Measurements from ENCODE around the gene CRTC2.
"Not testable (repeated sequence)": the region's sequence is repeated elsewhere in the genome, so short reads cannot be mapped to it uniquely, and the experiment has no call there.

The CRTC2 gene

DNA sequence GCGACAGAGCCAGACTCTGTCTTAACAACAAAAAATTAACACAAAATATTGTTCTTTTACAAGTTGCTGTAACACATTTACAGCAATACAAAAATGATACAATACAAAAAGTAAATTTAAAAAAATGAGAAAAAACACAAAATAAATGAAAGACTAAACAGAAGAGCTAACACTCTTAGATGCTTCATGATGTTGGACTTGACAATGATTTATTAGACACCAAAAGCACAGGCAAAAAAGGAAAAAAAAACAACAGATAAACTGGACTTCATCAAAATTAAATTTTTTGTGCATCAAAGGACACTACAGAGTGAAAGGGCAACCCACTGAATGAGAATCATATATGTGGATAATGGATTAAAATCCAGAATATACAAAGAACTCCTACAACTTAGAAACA, 52.0 kb downstream of the CRTC2 start:
- ChIA-PET POLR2A (no interaction called here), CTCF (no interaction called here)
- no peak overlapping the region for H3K4me3 ChIP-seq (ENCODE audit: low read depth, low read length)
- DNase-seq (ENCODE audit: low read depth, low spot score), result no peak
- TF ChIP-seq, protein P1, sequence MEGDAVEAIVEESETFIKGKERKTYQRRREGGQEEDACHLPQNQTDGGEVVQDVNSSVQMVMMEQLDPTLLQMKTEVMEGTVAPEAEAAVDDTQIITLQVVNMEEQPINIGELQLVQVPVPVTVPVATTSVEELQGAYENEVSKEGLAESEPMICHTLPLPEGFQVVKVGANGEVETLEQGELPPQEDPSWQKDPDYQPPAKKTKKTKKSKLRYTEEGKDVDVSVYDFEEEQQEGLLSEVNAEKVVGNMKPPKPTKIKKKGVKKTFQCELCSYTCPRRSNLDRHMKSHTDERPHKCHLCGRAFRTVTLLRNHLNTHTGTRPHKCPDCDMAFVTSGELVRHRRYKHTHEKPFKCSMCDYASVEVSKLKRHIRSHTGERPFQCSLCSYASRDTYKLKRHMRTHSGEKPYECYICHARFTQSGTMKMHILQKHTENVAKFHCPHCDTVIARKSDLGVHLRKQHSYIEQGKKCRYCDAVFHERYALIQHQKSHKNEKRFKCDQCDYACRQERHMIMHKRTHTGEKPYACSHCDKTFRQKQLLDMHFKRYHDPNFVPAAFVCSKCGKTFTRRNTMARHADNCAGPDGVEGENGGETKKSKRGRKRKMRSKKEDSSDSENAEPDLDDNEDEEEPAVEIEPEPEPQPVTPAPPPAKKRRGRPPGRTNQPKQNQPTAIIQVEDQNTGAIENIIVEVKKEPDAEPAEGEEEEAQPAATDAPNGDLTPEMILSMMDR (IDR thresholded peaks at IDR 0.05; ENCODE audit: insufficient read depth, low read length, missing control alignments), result no peak

DNA sequence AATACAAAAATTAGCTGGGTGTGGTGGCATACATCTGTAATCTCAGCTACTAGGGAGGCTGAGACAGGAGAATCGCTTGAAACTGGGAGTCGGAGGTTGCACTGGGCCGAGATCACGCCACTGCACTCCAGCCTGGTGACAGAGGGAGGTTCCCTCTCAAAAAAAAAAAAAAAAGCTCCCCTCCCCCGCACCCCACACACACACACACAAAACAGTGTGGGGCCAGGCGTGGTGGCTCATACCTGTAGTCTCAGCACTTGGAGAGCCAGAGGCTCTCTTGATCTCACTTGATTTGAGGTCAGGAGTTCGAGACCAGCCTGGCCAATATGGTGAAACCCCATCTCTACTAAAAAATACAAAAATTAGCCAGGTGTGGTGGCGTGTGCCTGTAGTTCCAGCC, 52.5 kb downstream of the CRTC2 start:
- POLR2A ChIA-PET; CTCF ChIA-PET; H3K4me3 ChIP-seq (ENCODE audit: low read depth, low read length); DNase-seq (ENCODE audit: low read depth, low spot score): not testable (repeated sequence)

DNA sequence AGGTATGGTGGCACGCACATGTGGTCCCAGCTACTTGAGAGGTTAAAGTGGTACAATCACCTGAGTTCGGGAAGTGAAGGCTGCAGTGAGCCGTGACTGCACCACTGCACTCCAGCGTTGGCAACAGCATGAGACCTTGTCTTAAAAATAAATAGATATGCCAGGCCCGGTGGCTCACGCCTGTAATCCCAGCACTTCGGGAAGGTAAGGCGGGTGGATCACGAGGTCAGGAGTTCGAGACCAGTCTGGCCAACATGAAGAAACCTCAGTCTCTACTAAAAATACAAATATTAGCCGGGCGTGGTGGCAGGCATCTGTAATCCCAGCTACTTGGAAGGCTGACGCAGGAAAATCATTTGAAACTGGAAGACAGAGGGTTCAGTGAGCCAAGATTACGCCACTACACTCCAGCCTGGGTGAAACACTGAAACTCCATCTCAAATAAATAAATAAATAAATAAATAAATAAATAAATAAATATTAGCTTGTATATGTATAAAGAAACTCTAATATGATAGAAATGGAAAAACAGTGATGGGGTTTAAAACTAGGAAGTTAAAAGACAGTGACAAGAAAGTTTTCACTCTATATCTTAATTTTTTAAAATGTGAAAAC, 54.5 kb downstream of the CRTC2 start:
- no peak overlapping the region for H3K4me3 ChIP-seq (ENCODE audit: low read depth, low read length)
- TF ChIP-seq, protein P1 (IDR thresholded peaks at IDR 0.05; ENCODE audit: insufficient read depth, low read length, missing control alignments), result no peak
- DNase-seq (ENCODE audit: low read depth, low spot score), result no peak
- ChIA-PET POLR2A (no interaction called here), CTCF (interaction anchor here (0.7 to 1.1 kb wide), 2 partner anchors 10 to 217 kb away, joined by 3 to 4 read pairs; no protein-coding TSS in a partner anchor)

DNA sequence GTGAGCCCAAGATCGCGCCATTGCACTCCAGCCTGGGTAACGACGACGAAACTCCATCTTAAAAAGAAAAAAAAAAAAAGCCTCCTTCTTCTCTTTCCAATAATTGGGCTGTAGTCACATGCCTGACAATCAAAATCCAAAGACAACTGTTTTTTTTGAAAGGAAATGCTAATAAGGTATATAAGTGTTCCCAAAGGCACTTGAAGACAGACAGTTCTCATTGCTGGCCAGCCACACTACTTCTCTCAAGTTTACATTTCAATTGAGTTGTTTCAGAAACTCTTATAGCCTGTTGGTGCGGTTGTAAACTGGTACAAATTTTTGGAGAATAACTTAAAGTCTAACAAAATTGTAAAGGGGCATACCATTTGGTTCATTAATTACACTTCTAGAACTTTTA, 58.9 kb downstream of the CRTC2 start:
- TF ChIP-seq, protein P1 (IDR thresholded peaks at IDR 0.05; ENCODE audit: insufficient read depth, low read length, missing control alignments), result no peak
- CTCF ChIA-PET, result interaction anchor here (0.8 to 1.2 kb wide), 2 partner anchors 23 to 47 kb away, joined by 3 read pairs; partner anchors contain the start of gene DENND4B
- POLR2A ChIA-PET, result no interaction called here
- no peak for DNase-seq (ENCODE audit: low read depth, low spot score)
- H3K4me3 ChIP-seq (ENCODE audit: low read depth, low read length), result no peak overlapping the region
